Measurements from ENCODE around the gene TMEM151A. TPM values are rescaled to one million over a fixed set of nuclear protein-coding genes. Genes with fewer than 3 reads are reported as not detected.

The TMEM151A gene
- total and polyA plus RNA-seq, 11 donors, result 0.08 to 7.9 (median 0.12) TPM; not detected in 5

DNA sequence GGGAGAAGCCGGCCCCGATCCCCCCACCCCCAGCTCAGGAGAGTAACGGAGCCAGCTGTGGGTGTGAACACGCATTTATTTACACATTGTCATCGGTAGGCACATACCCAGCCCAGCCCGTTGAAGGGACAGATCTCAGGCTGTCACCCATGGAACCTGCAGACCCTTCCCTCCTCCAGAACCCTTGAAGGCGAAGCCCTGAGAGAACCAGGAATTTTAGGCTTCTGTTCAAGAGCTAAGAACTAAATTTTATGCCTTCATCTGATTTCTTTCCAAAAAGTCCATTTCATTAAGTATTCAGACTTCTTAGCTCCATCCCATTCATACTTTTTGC lies 53.6 kb downstream of the TMEM151A start:
- no peaks in the 10 kb centered on the region for H3K9me3 ChIP-seq
- intact Hi-C loops (cut with DNase I), result loop anchor here in 5 of 10 donors (1.0 to 10.0 kb wide), 4 partner anchors 26 to 480 kb away; partner anchors contain the start of genes MUS81 (in 1 of the 5) and SLC29A2 (in 1 of the 5)
- TF ChIP-seq, protein P1, sequence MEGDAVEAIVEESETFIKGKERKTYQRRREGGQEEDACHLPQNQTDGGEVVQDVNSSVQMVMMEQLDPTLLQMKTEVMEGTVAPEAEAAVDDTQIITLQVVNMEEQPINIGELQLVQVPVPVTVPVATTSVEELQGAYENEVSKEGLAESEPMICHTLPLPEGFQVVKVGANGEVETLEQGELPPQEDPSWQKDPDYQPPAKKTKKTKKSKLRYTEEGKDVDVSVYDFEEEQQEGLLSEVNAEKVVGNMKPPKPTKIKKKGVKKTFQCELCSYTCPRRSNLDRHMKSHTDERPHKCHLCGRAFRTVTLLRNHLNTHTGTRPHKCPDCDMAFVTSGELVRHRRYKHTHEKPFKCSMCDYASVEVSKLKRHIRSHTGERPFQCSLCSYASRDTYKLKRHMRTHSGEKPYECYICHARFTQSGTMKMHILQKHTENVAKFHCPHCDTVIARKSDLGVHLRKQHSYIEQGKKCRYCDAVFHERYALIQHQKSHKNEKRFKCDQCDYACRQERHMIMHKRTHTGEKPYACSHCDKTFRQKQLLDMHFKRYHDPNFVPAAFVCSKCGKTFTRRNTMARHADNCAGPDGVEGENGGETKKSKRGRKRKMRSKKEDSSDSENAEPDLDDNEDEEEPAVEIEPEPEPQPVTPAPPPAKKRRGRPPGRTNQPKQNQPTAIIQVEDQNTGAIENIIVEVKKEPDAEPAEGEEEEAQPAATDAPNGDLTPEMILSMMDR (IDR thresholded peaks at IDR 0.05), result no peak
- no peak for TF ChIP-seq POLR2A (IDR thresholded peaks at IDR 0.05)
- H3K36me3 ChIP-seq, result peaks cover 0 to 24% (median 16%) of the 10 kb centered on the region in 9 donors
- peak overlapping the region in 11 of 12 donors; percentile 84 to 100 (median 95) for H3K4me3 ChIP-seq
- H3K27ac ChIP-seq, result peak overlapping the region in 11 of 12 donors; percentile 41 to 87 (median 80)
- DNase-seq (no peak), ATAC-seq (peak in 3 of 4 donors; percentile 3 to 28 (median 20))
- WGBS, 4 donors, result 0 to 8% (median 3%) methylated on average over 3 to 7 of the region's 7 CpGs
- no peaks in the 10 kb centered on the region for H3K27me3 ChIP-seq
- H3K4me1 ChIP-seq, result peaks cover 4 to 47% (median 34%) of the 10 kb centered on the region in 12 donors

Other genes with a start within 250 kb of the TMEM151A start
- 1 to 10 TPM in 8 of 9 donors, under 1 TPM in 1; 0.96 to 4.9 (median 2.4) TPM for gene GAL3ST3, start 242.7 kb upstream of the TMEM151A start, total RNA-seq
- gene GAL3ST3, start 242.7 kb upstream of the TMEM151A start, polyA plus RNA-seq, result 1 to 10 TPM in 1 of 2 donors, under 1 TPM in 1; 0.08 to 1.1 TPM
- gene SF3B2, start 239.5 kb upstream of the TMEM151A start, total RNA-seq, result 10 to 100 TPM; 69.8 to 92.9 (median 79.6) TPM
- gene SF3B2, start 239.5 kb upstream of the TMEM151A start, polyA plus RNA-seq, result 100 to 1,000 TPM in 1 of 2 donors, 10 to 100 TPM in 1; 43.5 to 106 TPM
- gene PACS1, start 221.6 kb upstream of the TMEM151A start, total RNA-seq, result 100 to 1,000 TPM in 3 of 9 donors, 10 to 100 TPM in 6; 39.2 to 151 (median 90.4) TPM
- 10 to 100 TPM; 30.6 to 40.2 TPM for gene PACS1, start 221.6 kb upstream of the TMEM151A start, polyA plus RNA-seq
- 10 to 100 TPM; 24.7 to 78.5 (median 34.0) TPM for gene KLC2, start 34.2 kb upstream of the TMEM151A start, total RNA-seq
- 10 to 100 TPM; 49.9 to 65.8 TPM for gene KLC2, start 34.2 kb upstream of the TMEM151A start, polyA plus RNA-seq
- 100 to 1,000 TPM; 111 to 149 (median 128) TPM for gene RAB1B, start 23.3 kb upstream of the TMEM151A start, total RNA-seq
- 100 to 1,000 TPM; 161 to 178 TPM for gene RAB1B, start 23.3 kb upstream of the TMEM151A start, polyA plus RNA-seq
- gene CNIH2, start 13.7 kb upstream of the TMEM151A start, total RNA-seq, result under 1 TPM in 2 of 9 donors, not detected in 7; 0.25 to 0.40 TPM
- gene CNIH2, start 13.7 kb upstream of the TMEM151A start, polyA plus RNA-seq, result under 1 TPM in 1 of 2 donors, not detected in 1; 0.08 TPM
- 10 to 100 TPM; 41.6 to 93.0 (median 65.3) TPM for gene YIF1A, start 2.8 kb upstream of the TMEM151A start, total RNA-seq
- 100 to 1,000 TPM in 1 of 2 donors, 10 to 100 TPM in 1; 49.9 to 136 TPM for gene YIF1A, start 2.8 kb upstream of the TMEM151A start, polyA plus RNA-seq
- gene CD248, start 25.1 kb downstream of the TMEM151A start, total RNA-seq, result 10 to 100 TPM in 5 of 9 donors, 1 to 10 TPM in 4; 6.5 to 33.1 (median 11.8) TPM
- gene CD248, start 25.1 kb downstream of the TMEM151A start, polyA plus RNA-seq, result 10 to 100 TPM in 1 of 2 donors, 1 to 10 TPM in 1; 6.0 to 19.9 TPM
- 1 to 10 TPM in 8 of 9 donors, under 1 TPM in 1; 0.99 to 5.2 (median 1.5) TPM for gene RIN1, start 44.5 kb downstream of the TMEM151A start, total RNA-seq
- 1 to 10 TPM; 1.3 to 2.9 TPM for gene RIN1, start 44.5 kb downstream of the TMEM151A start, polyA plus RNA-seq
- gene BRMS1, start 53.2 kb downstream of the TMEM151A start, total RNA-seq, result 10 to 100 TPM in 8 of 9 donors, 1 to 10 TPM in 1; 9.7 to 39.2 (median 16.5) TPM
- gene BRMS1, start 53.2 kb downstream of the TMEM151A start, polyA plus RNA-seq, result 10 to 100 TPM; 24.7 to 77.4 TPM
- gene B4GAT1, start 55.7 kb downstream of the TMEM151A start, total RNA-seq, result 100 to 1,000 TPM in 1 of 9 donors, 10 to 100 TPM in 8; 37.3 to 109 (median 52.3) TPM
- gene B4GAT1, start 55.7 kb downstream of the TMEM151A start, polyA plus RNA-seq, result 10 to 100 TPM; 37.2 to 54.0 TPM
- 10 to 100 TPM in 6 of 9 donors, 1 to 10 TPM in 3; 6.8 to 30.9 (median 13.1) TPM for gene SLC29A2, start 79.9 kb downstream of the TMEM151A start, total RNA-seq
- gene SLC29A2, start 79.9 kb downstream of the TMEM151A start, polyA plus RNA-seq, result 10 to 100 TPM; 18.2 to 29.7 TPM
- under 1 TPM in 1 of 9 donors, not detected in 8; 0.75 TPM for gene NPAS4, start 129.1 kb downstream of the TMEM151A start, total RNA-seq
- gene NPAS4, start 129.1 kb downstream of the TMEM151A start, polyA plus RNA-seq, result under 1 TPM in 1 of 2 donors, not detected in 1; 0.04 TPM
- gene MRPL11, start 147.0 kb downstream of the TMEM151A start, total RNA-seq, result 10 to 100 TPM; 38.9 to 56.9 (median 47.4) TPM
- 10 to 100 TPM; 48.9 to 62.8 TPM for gene MRPL11, start 147.0 kb downstream of the TMEM151A start, polyA plus RNA-seq
- gene PELI3, start 175.0 kb downstream of the TMEM151A start, total RNA-seq, result 10 to 100 TPM in 3 of 9 donors, 1 to 10 TPM in 6; 7.2 to 26.2 (median 8.0) TPM
- 1 to 10 TPM; 5.8 to 9.2 TPM for gene PELI3, start 175.0 kb downstream of the TMEM151A start, polyA plus RNA-seq
- gene DPP3, start 188.5 kb downstream of the TMEM151A start, total RNA-seq, result 10 to 100 TPM in 6 of 9 donors, 1 to 10 TPM in 3; 6.2 to 43.1 (median 14.9) TPM
- gene DPP3, start 188.5 kb downstream of the TMEM151A start, polyA plus RNA-seq, result 10 to 100 TPM in 1 of 2 donors, 1 to 10 TPM in 1; 6.4 to 35.5 TPM
- 10 to 100 TPM; 15.8 to 51.8 (median 18.7) TPM for gene BBS1, start 218.7 kb downstream of the TMEM151A start, total RNA-seq
- gene BBS1, start 218.7 kb downstream of the TMEM151A start, polyA plus RNA-seq, result 10 to 100 TPM; 11.0 to 11.9 TPM